ENCODE results near the gene TBC1D22A. TPM values are rescaled to one million over a fixed set of nuclear protein-coding genes. Genes with fewer than 3 reads are reported as not detected.

Gene TBC1D22A
- total and polyA plus RNA-seq, 10 of the 15 experiments (the other 5 are each of a cell fraction or from before 2014, with no cell fraction given) = 0.63 to 44.7 (median 27.4) TPM

DNA sequence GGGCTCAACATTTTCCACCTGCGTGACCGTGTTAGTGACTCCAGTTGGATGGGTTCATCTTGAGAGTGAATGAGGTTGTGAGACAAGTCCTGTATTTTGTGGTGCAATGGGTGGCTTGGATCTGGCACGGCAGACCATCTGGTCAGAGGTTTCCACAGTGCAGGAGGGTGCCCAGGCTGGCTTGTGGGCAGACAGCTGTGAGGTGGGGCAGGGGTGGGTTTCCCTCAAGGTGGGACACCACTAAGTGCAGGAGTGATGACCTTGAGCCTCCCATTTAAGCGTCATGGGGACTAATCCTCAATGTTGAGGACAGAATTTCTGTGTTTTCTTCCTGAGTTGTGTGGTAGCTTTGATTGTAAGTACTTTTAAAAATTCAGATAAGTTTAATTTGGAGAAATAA is 220.6 kb downstream of the TBC1D22A start:
- DNase-seq (ENCODE audit: low read depth, low spot score) = no peak
- Histone ChIP-seq H3K4me2 (ENCODE audit: control insufficient read depth, insufficient read depth) (no peak overlapping the region), H4K20me1 (ENCODE audit: control insufficient read depth, insufficient read depth) (no peaks in the 10 kb centered on the region), H3K4me1 (ENCODE audit: control insufficient read depth, insufficient read depth, low read length) (no peaks in the 10 kb centered on the region), H3K36me3 (ENCODE audit: control insufficient read depth in 2 of 2, insufficient read depth in 2 of 2, low read length in 1 of 2) (peaks cover 5 to 9% of the 10 kb centered on the region in 2 experiments), H3K79me2 (ENCODE audit: control insufficient read depth, insufficient read depth, low read length) (no peaks in the 10 kb centered on the region; the same call in 1 of the 2 replicates), H3K27ac (ENCODE audit: control insufficient read depth, insufficient read depth) (no peak overlapping the region), H3K9ac (ENCODE audit: control insufficient read depth, insufficient read depth, low read length) (no peak overlapping the region), H2AFZ (ENCODE audit: control insufficient read depth, low read depth, low read length) (no peak overlapping the region), H3K9me3 (replicated peaks; ENCODE audit: control insufficient read depth, insufficient read depth, low read length) (no peaks in the 10 kb centered on the region; the same call in 2 of the 3 replicates), H3K4me3 (no peak overlapping the region), H3K27me3 (replicated peaks in 1 of 2; ENCODE audit: control insufficient read depth in 2 of 2, insufficient read depth in 2 of 2, low read length in 1 of 2) (no peaks in the 10 kb centered on the region)
- SMC1A ChIA-PET (ENCODE audit: uncharacterized antibody, unreplicated experiment) = no interaction called here
- CTCF ChIA-PET = no interaction called here
- TF ChIP-seq ZSCAN29 (IDR thresholded peaks at IDR 0.05) (no peak), YY1 (IDR thresholded peaks at IDR 0.05; ENCODE audit: low read depth, low read length) (no peak), PAX8 (IDR thresholded peaks at IDR 0.05) (no peak), CBX3 (IDR thresholded peaks at IDR 0.05; ENCODE audit: borderline replicate concordance, low read depth) (no peak)
- intact Hi-C loops (cut with micrococcal nuclease; ENCODE audit: unreplicated experiment) = no loop called here
- WGBS (ENCODE audit: insufficient coverage, insufficient replicate concordance, low lambda C conversion rate, missing lambda C conversion rate) = 96% methylated on average over 4 of the region's 4 CpGs
- ATAC-seq = no peak
- RAD21 ChIA-PET (ENCODE audit: unreplicated experiment) = no interaction called here
- POLR2A ChIA-PET = no interaction called here
- BruUV-seq (replicated peaks) = no TSS peak
- FAIRE-seq = no peak
- in situ Hi-C loops (cut with MboI) = no loop called here

DNA sequence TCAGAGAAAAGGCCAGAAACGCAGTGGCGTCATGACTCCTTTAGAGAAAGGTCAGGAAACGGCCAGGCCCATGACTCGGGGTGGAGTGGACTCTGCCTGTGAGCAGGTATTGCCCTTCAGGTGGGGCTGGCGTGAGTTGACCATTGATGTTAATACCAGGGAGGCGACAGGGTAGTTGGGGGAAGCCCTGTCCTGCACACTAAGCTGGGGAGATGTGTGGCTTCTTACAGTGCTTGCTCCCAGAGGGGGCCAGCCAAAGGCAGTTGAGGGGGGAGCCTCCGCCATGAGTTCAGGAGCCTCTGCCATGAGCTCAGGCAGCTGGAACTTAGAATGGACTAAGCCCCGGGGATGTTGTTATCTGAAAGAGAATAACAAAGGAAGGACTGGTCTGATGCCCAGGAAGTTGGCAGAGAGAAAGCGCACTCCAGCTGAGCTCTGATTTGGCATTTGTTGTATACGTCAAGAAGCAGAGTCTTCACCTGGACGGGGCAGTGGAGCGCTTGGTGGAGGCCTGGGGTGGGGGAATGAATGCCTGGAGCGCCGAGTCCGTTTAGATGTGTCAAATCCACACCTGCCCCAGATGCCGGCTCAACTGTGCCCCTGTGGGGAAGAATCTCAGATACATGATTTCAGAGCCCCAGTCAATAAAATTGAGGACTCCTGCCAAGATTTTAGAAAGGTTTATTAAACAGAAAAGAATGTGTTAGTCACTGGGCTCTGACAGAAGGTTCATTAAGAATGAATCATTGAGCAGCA is 222.5 kb downstream of the TBC1D22A start:
- Histone ChIP-seq H3K36me3 (ENCODE audit: control insufficient read depth in 2 of 2, insufficient read depth in 2 of 2, low read length in 1 of 2) (peaks cover 0 to 14% of the 10 kb centered on the region in 2 experiments; a peak in 3 of 4 replicates), H3K9me3 (replicated peaks; ENCODE audit: control insufficient read depth, insufficient read depth, low read length) (no peaks in the 10 kb centered on the region), H4K20me1 (ENCODE audit: control insufficient read depth, insufficient read depth) (no peaks in the 10 kb centered on the region), H3K9ac (ENCODE audit: control insufficient read depth, insufficient read depth, low read length) (no peak overlapping the region), H3K79me2 (ENCODE audit: control insufficient read depth, insufficient read depth, low read length) (no peaks in the 10 kb centered on the region; the same call in 1 of the 2 replicates), H3K4me1 (ENCODE audit: control insufficient read depth, insufficient read depth, low read length) (no peaks in the 10 kb centered on the region), H2AFZ (ENCODE audit: control insufficient read depth, low read depth, low read length) (no peak overlapping the region), H3K4me2 (ENCODE audit: control insufficient read depth, insufficient read depth) (no peak overlapping the region), H3K27ac (ENCODE audit: control insufficient read depth, insufficient read depth) (no peak overlapping the region), H3K27me3 (replicated peaks in 1 of 2; ENCODE audit: control insufficient read depth in 2 of 2, insufficient read depth in 2 of 2, low read length in 1 of 2) (no peaks in the 10 kb centered on the region), H3K4me3 (no peak overlapping the region)
- CTCF ChIA-PET = no interaction called here
- DNase-seq (ENCODE audit: low read depth, low spot score) = no peak
- intact Hi-C loops (cut with micrococcal nuclease; ENCODE audit: unreplicated experiment) = no loop called here
- BruUV-seq (replicated peaks) = no TSS peak
- POLR2A ChIA-PET = no interaction called here
- no peak for ATAC-seq
- in situ Hi-C loops (cut with MboI) = no loop called here
- RAD21 ChIA-PET (ENCODE audit: unreplicated experiment) = no interaction called here
- WGBS (ENCODE audit: insufficient coverage, insufficient replicate concordance, low lambda C conversion rate, missing lambda C conversion rate) = 88% methylated on average over 16 of the region's 16 CpGs
- no peak for FAIRE-seq
- SMC1A ChIA-PET (ENCODE audit: uncharacterized antibody, unreplicated experiment) = interaction anchor here (1.2 kb wide), 1 partner anchor 15 kb away, joined by 3 read pairs; no protein-coding TSS in a partner anchor
- TF ChIP-seq FOXM1 (IDR thresholded peaks at IDR 0.05; ENCODE audit: low read depth, low read length) (no peak), SUPT20H (IDR thresholded peaks at IDR 0.05; ENCODE audit: borderline replicate concordance, control insufficient read depth, low read depth, low read length) (no peak), MEF2B (IDR thresholded peaks at IDR 0.05; ENCODE audit: partially characterized antibody, poor library complexity, severe bottlenecking) (no peak), TCF12 (IDR thresholded peaks at IDR 0.05; ENCODE audit: low read depth, low read length) (no peak), SREBF2 (IDR thresholded peaks at IDR 0.05; ENCODE audit: low read length) (no peak), GABPA (IDR thresholded peaks at IDR 0.05; ENCODE audit: low read depth) (no peak), CHD2 (IDR thresholded peaks at IDR 0.05; ENCODE audit: borderline replicate concordance, low read depth, low read length) (no peak), TBL1XR1 (IDR thresholded peaks at IDR 0.05; ENCODE audit: low read depth, low read length) (no peak), DPF2 (IDR thresholded peaks at IDR 0.05) (no peak), NR2F1 (conservative IDR thresholded peaks at IDR 0.05) (no peak), NR2C1 (IDR thresholded peaks at IDR 0.05) (no peak), ZZZ3 (IDR thresholded peaks at IDR 0.05; ENCODE audit: control insufficient read depth, insufficient read length, low read depth) (no peak), ZNF207 (IDR thresholded peaks at IDR 0.05; ENCODE audit: borderline replicate concordance) (no peak)
- TF ChIP-seq, protein P1, sequence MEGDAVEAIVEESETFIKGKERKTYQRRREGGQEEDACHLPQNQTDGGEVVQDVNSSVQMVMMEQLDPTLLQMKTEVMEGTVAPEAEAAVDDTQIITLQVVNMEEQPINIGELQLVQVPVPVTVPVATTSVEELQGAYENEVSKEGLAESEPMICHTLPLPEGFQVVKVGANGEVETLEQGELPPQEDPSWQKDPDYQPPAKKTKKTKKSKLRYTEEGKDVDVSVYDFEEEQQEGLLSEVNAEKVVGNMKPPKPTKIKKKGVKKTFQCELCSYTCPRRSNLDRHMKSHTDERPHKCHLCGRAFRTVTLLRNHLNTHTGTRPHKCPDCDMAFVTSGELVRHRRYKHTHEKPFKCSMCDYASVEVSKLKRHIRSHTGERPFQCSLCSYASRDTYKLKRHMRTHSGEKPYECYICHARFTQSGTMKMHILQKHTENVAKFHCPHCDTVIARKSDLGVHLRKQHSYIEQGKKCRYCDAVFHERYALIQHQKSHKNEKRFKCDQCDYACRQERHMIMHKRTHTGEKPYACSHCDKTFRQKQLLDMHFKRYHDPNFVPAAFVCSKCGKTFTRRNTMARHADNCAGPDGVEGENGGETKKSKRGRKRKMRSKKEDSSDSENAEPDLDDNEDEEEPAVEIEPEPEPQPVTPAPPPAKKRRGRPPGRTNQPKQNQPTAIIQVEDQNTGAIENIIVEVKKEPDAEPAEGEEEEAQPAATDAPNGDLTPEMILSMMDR (IDR thresholded peaks at IDR 0.05 in 2 of 3, conservative IDR thresholded peaks at IDR 0.05 in 1 of 3; ENCODE audit: control insufficient read depth in 2 of 3, extremely low read depth in 1 of 3, insufficient read depth in 1 of 3, low read depth in 3 of 3, low read length in 3 of 3) = no peak

Data from GM12878 (cell line).